GM19351 (cell line): ENCODE measurements around the gene COPZ1.
A peak's percentile ranks its signal among the peaks of the same experiment; 100 is the strongest.
"Not testable (repeated sequence)": the region's sequence is repeated elsewhere in the genome, so short reads cannot be mapped to it uniquely, and the experiment has no call there.

Experiments used
- ATAC-seq: cut with Tn5 transposase; IDR thresholded peaks from one replicate; pipeline ENCODE4 v1.9.1; 2021; ENCODE audit warnings: mild to moderate bottlenecking, moderate library complexity; ENCODE audit not compliant: unreplicated experiment

Gene COPZ1

DNA sequence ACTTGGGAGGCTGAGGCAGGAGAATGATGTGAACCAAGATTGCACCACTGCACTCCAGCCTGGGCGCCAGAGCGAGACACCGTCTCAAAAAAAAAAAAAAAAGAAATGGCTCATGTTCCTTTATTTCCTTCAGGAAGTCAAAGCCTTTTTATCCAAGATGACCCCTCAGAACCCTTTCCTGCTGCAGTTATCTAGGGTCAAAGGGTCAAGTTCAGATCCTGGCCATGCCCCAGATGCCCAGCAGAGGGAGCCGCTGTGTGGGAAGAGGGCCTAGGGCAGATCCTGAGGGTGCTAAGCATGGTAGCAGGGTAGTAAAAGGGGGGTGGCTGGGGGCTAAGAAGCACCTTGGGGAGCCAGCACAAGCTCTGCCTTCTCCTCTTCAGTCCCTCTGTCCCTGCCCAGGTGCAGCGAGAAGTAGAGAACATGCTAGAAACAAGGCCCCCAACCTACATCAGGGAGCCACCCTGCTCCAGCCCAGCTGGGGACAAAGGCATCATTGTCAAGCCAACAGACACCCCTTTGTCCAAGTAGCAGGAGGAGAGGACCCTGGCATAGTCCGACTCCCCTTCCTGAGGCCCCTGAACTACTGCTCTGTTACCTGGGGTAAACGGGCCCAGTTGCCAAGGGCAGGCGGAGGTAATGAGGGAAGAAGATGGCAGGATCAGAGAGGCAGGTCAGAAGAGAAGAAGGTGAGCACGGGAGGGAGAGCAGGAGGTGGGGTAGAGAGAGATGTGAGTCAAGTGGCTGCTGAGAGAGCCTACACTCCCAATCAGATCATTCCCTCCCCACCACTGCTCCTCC is 30.6 kb upstream of the COPZ1 start:
- ATAC-seq = peak; percentile 61

DNA sequence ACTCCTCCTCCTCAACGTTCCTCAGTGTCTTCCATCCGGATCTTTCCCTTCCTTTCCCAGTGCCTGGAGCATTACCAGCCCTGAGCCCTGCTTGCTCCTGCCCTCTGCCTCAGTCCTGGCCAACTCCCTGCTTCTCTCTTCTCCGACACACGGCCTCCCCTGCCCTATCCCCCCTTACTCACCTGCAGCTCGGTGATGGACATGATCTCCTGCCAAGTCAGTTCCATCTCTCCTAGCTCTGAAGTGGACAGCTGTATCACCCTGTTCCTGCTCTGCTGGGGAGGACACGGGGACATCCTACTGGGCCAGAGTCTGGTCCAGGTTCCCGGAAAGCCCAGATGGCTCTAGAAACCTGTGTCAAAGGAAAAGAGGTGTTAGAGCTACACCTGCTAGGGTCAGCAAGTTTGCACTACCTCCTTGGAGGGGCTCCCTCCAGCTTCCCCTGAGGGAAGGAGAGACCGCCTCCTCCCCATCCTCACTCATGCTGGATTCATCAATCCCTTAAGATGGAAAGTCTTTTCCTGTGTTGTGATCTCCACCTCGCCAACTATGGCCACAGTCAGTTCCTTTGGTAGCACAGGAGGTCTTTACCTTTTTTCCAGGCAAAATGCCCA is 29.9 kb upstream of the COPZ1 start:
- ATAC-seq = no peak

GRCh38 chr12:54296393-54297099 is 28.4 kb upstream of the COPZ1 start:
- no peak for ATAC-seq

DNA sequence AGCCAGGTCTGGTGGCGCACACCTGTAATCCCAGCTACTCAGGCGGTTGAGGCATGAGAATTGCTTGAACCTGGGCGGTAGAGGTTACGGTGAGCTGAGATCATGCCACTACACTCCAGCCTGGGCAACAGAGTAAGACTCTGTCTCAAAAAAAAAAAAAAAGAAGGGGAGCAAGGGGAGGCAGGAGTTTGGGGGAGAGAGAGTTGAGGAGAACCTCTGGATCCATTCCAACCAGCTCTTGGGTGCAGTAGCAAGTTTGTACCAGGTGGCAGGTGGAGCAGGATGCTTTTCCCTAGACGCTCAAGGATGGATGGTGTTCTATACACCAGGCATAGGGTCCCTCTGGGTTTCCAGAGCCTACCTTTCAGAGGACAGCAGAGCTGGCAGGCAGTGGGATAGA is 26.0 kb upstream of the COPZ1 start:
- ATAC-seq = no peak

DNA sequence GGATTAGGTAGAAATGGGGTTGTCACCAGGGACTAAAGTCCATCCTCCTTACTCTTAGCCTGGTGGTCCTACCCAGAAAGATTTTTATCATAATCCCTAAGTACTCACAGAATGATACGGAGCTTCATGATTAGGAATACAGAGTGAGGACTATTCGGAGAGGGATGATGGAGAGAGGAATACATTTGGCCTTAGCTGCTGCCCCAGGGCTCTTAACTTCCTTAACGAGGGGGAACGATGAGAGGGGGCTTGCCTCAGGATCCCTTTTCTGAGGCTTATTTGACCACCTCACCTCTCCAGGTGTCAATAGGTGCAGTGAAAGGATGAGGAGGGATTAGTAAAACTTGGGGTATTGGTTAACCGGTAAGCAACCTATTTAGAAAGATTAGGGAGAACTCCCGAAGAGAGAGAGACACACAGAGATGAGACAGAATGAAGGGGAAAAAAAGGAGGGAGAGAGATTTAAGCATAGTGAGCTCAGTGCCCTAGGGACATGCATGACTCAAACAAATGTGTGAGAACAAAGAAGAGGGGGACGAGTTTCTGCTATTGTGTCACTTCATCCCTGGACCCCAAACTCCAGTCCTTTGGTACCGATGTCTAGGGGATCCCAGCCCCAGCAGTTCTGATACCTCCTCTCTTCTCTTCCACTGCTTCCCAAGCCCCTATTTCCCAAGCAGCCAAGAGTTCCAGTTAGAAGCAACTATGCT is 25.3 kb upstream of the COPZ1 start:
- no peak for ATAC-seq

DNA sequence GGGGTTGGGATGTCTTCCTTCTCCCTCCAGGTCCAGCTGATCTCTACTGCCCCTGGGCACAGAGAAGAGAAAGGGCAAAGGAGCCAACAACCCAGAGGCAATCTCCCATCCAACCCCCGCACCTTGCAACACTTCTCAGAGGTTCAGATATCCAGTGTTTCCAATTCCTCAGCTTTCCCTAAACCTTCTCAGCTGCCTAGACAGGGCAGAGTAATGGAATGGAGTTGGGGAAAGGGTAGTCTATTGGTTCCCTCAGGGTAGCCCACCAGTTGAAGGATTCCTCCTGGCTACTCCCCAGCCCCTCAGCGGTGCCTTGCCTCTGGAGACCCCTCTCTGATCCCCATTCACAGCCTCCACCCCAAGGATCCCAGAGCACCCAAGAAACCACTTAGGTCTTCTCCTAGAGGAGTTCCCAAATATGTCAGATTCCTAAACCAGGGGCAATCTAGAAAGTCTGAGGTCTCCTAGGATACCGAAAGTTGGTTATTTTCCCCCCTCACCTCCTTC is 24.7 kb upstream of the COPZ1 start:
- ATAC-seq = no peak

DNA sequence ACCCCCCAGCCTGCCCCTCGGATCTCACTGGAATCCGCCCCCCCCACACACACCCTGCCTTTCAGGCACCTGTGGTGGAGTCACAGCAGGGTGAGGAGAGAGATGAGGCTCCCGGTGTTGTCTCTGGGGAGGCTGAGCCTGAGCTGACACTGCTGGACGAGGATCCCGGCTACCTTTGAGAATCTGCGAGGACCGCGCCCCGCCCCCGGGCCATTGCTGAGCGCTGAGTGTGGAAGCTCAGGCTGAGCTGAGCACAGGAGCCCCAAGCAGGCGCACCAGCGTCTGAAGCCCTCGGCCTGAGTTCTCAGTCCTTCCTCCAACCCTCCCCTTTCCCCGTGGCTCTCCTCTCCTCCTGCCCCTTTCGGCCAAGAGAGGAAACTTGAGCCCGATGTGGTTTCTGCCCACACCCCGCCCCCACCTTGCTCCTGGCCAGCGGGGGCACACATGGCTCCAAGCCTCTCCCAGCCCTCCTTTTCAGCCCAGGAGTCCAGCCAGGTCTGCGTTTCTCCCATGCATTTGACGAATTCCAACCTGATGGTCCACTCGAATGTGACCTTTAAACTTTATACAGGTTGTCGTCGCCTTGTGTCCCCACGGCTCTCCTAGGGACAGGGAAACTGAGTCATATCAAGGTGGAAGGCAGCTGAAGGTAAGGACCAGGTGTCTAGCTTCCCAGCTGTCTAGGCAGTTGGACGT is 24.1 kb upstream of the COPZ1 start, which contains the start of gene NFE2:
NFE2 (minus strand) TSS at position 284 of the 696 bp plus-strand sequence. CDS start 5,767 bp downstream, outside the sequence.
- ATAC-seq = no peak

GRCh38 chr12:54301428-54302048 is 23.4 kb upstream of the COPZ1 start:
- ATAC-seq = no peak

DNA sequence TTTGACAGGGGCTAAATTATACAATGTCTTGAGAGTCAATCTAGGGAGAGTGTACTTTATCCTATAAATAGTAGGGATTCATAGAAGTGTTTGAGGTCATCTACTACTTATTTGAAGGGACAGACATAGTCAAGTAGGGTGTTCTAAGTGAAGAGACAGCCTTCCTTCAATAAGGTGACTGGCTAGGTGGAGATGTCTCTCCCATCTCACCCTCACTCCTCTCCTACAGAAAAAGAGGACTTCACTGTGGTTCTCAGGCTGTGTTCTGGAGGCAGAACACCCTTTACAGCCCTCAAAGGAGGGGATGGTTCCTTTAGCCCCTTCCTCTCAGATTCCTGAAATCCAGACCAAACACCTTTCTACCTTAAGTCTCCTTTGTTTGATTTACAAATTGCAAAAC is 21.3 kb upstream of the COPZ1 start:
- ATAC-seq = no peak

DNA sequence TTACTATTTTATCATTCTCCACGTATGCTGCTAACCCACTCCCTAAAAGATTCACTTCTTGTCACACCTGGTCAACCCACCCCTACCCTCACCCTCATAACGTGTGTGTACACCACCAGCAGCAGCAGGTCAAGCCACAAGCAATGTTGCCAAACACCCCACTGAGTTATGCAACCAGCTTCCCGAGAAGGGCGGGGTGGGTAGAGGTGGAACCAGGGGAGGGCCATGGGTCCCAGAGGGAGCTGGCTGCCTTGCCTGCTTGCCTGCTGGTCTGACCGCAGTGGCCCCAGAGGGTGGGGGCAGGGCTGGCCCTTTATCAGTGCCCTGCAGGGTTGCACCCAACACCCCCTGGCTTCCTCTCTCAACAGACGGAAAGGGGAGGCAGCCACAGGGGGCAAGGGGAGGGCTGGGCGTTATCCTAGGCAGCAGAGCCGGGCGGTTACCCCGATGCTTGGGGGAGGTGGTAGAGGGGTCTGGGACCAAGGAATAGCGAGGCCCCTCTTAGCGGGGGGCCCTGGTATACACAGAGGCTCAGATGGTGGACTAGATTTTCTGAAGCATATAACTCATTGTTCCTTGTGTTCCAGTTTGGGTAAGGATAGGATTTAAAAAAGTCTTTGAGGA is 20.6 kb upstream of the COPZ1 start:
- ATAC-seq = no peak

DNA sequence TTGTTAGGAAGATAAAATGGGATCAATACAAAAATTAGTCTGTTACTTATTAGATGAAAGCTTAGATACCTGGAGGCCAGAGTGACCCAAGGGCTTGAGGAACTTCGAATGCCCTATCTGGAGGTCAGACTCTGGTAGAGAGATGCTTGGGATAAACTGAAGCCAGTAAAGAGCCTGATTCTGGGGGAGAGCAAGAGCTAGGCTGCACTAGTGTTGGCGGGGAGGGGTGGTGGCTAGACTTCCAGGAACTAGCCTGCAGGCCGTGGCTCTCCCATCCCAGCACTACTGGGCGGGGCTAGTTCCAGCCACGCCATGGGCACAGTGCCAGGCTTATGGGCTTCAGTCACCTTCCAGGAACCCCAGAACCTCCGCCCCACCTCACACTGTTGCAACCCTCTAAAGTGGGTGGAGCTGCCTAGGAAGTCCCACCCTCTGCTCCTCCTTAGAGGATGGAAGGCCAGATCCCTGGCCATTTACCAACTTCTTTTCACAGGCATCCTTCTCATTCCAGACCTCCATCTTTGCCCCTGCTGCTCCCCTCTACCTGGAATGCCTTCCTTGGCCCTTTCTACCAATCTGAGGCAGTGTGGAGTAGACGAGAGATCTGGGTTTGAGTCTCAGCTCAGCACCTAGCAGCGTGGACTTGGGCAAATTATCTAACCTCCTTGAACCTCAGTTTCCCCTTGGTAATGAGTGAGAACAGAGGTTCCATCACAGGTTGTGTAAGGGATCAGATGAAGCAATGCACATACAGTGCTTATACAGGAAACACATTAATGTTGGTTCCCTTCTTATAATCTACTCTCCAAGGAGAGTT is 17.8 kb upstream of the COPZ1 start:
- ATAC-seq = no peak

DNA sequence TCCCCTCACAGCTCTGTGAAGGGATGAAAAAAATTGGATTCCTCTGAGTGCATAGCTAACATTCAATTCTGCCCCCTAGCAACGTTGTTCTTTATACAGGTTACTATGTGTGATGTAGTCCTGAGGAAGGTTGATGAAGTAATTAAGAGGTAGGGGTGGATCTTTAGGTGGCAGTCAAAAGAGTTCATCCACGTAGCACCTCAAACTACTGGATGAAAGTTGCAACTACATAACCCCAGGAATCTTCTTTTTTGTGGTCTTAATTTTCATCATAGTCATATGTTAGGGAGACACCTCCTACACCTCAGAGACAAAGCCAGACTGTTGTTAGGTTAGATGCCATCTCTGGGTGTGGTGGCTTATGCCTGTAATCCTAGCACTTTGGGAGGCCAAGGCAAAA is 13.9 kb upstream of the COPZ1 start:
- ATAC-seq = no peak

DNA sequence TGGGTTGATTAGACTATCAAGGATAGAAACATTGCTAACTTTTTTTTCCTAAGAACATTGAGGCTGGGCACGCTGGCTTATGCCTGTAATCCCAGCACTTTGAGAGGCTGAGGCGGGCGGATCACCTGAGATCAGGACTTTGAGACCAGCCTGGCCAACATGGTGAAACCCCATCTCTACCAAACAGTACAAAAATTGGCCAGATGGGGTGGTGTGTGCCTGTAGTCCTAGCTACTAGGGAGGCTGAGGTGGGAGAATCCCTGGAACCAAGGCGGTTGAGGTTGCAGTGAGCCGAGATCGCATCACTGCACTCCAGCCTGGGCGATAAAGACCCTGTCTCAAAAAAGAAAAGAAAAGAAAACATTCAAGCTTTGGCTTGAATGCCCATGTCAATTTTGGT is 12.6 kb upstream of the COPZ1 start:
- ATAC-seq = not testable (repeated sequence)

DNA sequence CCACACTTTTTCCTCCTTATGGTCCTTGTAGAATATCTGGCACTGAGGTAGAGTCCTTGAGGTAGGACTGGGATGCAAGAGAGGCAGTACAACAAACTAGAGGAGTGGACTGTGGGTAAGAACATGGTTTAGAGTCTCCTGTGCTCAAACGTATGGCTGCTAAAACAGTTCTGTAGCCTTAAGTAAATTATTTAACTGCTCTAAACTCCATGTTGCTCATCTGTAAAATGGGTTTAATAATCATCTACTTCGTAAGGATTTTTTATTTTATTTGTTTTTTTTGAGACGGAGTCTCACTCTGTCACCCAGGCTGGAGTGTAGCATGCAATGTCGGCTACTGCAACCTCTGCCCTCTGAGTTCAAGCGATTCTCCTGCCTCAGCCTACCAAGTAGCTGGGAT is 3.6 kb upstream of the COPZ1 start:
- ATAC-seq = no peak

- ATAC-seq = not testable (repeated sequence)
Observed at GRCh38 chr12:54325442-54326109, 645 bp downstream of the COPZ1 start.

GRCh38 chr12:54328595-54329337 is 3.8 kb downstream of the COPZ1 start:
- no peak for ATAC-seq

DNA sequence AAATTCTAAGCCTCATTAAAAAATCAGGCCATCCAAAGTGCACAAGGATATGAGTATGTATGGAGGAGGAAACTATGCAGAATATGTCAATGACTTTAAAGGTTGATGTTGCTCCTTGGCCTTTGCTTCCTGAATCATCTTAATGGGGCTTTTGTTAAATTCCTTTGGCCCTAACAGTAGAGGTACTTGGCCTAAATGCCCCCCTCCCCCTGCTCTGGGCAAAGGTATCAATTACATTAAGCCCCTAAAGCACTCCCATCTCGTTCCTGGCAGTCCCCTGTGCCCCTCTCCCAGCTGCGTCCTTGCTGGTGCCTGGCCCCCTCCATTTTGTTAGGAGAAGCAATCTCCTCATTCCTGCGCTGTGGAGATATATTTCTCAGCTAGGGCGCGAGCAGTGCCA is 4.8 kb downstream of the COPZ1 start:
- no peak for ATAC-seq
